VCaP (cell line): ENCODE measurements around the gene SORCS3.

Source experiments
- H3K27ac ChIP-seq: fragments of 450-650 bp; 2 replicates; pipeline ENCODE4 v1.5.1; 2017
- TF ChIP-seq, protein P1 (sequence below): fragments of 450-650 bp; conservative IDR thresholded peaks from 2 replicates; pipeline ENCODE4 v1.5.1; 2017; ENCODE audit warnings: mild to moderate bottlenecking, moderate library complexity

Gene SORCS3

DNA sequence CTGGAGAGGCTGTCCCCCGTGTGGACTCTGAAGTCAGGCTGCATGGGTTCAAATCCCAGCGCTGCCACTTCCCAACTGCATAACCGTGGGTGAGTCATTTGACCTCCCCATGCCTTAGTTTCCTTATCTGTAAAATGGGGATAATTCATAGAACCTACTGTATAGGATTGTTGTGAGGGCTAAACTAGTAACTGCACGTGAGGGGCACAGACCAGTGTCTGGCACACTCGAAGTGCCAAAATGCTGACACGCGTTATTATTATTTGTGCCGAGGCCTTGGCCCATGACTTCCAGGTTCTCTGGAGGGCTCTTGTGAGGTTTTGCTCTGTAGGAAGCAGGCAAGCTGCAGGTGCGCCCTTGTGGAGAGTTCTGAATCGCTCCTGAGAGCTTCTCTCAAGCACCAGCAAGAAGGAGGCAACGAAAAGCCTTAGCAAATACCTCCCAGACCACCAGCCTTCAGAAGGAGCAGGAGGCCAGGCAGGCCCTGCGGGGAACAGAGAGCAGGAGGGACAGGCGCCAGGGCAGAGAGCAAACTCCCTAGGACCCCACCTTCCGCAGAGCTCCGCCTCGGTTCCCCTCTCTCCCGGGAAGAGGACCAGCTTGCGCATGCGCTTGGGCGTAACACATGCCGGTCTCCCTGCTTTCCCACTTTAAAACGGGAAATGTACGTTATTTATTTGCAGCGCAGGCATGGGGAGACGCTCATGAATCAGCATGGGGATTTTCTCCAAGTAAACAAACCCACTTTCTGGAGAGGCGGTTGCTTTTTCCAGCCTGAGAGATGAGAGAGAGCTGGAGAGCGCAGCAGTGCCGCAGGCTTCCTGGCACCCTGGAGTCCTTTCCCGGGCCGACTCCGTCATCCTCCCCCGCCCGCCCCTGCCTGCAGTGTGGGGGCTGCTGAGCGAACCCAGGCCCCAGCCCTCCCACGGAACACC is 39.6 kb downstream of the SORCS3 start:
- no peak overlapping the region for H3K27ac ChIP-seq

DNA sequence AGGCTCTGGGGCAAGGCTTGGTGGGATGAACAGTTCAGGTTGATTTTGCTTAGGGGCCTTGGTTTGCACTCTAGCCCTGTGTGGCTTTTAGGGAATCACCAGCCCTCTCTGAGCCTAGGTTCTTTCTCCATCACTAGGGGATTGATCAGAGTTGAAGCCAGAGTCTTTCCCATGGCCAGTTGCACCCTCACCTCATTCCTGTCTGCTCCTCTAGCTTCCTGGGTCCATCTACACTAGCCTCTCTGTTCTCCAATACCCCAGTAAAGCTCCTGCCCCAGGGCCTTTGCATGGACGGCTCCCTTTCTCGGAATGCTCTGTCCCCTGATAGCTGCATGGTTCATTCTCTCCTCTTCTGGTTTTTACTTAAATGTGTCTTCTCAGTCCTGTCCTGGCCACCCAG is 40.4 kb downstream of the SORCS3 start:
- TF ChIP-seq, protein P1, sequence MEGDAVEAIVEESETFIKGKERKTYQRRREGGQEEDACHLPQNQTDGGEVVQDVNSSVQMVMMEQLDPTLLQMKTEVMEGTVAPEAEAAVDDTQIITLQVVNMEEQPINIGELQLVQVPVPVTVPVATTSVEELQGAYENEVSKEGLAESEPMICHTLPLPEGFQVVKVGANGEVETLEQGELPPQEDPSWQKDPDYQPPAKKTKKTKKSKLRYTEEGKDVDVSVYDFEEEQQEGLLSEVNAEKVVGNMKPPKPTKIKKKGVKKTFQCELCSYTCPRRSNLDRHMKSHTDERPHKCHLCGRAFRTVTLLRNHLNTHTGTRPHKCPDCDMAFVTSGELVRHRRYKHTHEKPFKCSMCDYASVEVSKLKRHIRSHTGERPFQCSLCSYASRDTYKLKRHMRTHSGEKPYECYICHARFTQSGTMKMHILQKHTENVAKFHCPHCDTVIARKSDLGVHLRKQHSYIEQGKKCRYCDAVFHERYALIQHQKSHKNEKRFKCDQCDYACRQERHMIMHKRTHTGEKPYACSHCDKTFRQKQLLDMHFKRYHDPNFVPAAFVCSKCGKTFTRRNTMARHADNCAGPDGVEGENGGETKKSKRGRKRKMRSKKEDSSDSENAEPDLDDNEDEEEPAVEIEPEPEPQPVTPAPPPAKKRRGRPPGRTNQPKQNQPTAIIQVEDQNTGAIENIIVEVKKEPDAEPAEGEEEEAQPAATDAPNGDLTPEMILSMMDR = no peak
- no peak overlapping the region for H3K27ac ChIP-seq

More for the DNA sequence above, 39.6 kb downstream of the SORCS3 start:
- TF ChIP-seq, protein P1 = no peak

DNA sequence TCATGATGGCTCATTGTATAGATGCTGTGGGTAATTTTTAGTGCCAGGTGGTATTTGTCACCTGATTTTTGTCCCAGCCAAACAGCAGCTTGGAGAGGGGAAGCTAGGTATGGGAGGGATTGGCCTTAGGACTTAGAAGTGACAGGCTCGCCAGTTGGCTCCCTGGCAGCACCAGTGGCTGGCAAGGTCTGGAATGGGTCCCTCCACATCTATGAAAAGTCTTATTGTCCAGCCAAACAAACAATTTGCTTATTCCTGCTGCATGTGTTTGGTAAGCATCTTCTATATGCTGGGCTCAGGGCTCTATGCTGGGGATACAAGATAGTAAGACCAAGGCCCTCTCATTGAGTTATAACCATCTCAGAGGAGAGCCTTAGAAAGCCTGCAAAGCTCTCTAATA is 42.5 kb downstream of the SORCS3 start:
- TF ChIP-seq, protein P1 = no peak
- H3K27ac ChIP-seq = no peak overlapping the region

DNA sequence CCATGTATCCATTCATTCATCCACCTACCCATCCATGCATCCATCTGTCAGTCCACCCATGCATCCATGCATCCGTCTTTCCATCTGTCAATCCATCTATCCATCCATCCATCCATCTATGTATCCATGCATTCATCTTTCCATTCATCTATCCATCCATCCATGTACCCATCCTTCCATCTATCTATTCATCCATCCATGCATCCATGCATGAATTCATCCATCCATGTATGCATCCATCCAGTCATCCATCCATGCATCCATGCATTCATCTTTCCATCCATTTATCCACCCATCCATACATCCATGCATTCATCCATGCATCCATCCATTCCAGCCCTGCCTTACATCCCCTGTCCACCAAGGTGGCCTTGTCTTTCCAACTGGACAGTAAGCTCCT is 45.7 kb downstream of the SORCS3 start:
- TF ChIP-seq, protein P1 = no peak
- H3K27ac ChIP-seq = no peak overlapping the region

DNA sequence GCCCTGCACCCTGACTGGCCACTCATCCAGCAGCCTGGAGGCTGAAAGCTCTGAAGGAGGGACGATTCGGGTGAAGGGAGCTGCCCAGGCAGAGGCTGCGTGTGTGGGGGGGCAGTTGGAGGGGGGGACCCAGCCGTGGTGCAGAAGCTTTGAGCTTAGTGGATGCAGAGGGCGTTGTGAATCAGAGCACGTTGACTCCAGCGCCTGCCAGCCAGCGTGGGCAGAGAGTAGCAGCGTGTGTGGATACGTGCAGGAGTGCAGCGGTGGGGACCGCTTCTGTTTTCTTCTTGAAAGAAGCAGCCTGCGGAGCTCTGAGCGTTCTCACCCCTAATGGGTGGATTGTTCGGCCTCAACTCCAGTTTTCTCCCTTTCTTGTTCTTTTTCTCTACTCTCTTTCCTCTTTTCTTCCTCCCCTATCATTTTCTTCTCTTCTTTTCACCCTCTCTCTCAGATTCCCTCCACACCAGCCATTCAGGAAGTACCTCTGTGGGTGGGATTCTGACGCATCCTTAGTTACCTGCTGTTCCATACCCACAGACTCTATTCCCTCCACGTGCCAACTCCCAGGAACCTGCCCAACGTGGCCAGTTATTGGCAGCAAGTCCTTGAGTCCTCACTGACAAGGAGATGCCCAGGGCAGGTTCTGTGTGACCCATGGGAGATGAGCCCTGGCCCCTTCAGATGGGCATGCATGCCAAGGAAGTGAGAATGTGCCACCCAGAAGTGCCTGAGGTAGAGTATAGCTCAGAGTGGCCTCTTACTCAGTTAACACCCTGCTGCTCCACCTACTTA is 47.4 kb downstream of the SORCS3 start:
- TF ChIP-seq, protein P1 = no peak
- no peak overlapping the region for H3K27ac ChIP-seq

DNA sequence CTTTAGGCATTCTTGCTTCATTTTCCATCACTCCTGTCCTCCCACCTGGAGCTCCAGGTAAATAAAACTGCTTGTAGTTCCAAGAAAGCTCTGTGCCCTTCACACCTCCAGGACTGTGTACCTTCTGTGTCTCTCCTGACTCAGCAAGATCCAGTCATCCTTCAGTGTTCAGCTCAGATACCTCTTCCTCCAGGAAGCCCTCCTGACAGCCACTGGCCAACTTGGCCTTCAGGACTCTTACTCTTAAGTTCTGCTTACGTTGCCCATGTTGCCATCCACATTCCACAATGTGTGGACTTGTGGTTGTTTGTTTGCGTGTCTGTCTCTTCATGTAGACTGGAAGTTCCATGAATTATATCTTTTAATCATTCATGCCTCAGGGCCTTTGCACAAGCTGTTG is 48.0 kb downstream of the SORCS3 start:
- H3K27ac ChIP-seq = no peak overlapping the region
- TF ChIP-seq, protein P1 = no peak

DNA sequence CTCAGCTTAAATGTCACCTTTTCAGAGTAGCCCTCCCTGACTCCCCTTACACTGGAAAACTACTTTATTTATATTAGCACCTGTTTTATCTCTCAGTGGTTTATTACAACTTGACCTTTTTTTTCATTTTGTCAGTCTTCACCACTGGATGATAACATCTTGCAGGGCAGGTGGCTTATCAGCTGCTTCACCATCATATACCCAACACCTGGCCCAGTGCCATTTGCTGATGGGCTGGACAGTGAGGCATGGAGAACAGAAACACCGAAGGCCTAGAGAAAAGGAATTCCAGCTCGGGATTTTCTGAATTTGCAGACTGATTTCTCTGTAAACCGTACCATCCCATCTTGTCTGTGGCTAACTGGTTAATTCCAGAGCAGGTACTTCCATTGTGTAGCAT is 48.5 kb downstream of the SORCS3 start:
- TF ChIP-seq, protein P1 = no peak
- H3K27ac ChIP-seq = no peak overlapping the region
